NCI-H187 (cell line): Measurements from ENCODE around the gene GRPEL2.

Experiments used
- DNase-seq, 2 experiments: peaks; one replicate each; lab custom pipeline; 2025; lab: John Stamatoyannopoulos, UW

Gene GRPEL2

GRCh38 chr5:149319174-149319573 lies 26.1 kb upstream of the GRPEL2 start:
- no peak for DNase-seq

GRCh38 chr5:149320791-149321330 lies 24.4 kb upstream of the GRPEL2 start:
- DNase-seq, result peak; percentile 47 to 69

GRCh38 chr5:149322518-149322917 lies 22.8 kb upstream of the GRPEL2 start:
- no peak for DNase-seq

- no peak for DNase-seq
Observed at GRCh38 chr5:149323210-149323609, 22.1 kb upstream of the GRPEL2 start.

- DNase-seq, result no peak
Observed at GRCh38 chr5:149323621-149324205, 21.6 kb upstream of the GRPEL2 start.

GRCh38 chr5:149324641-149325040 lies 20.7 kb upstream of the GRPEL2 start:
- DNase-seq, result no peak

GRCh38 chr5:149325166-149325735 lies 20.0 kb upstream of the GRPEL2 start:
- no peak for DNase-seq

GRCh38 chr5:149325894-149326293 lies 19.4 kb upstream of the GRPEL2 start:
- DNase-seq, result no peak

GRCh38 chr5:149326611-149327010 lies 18.7 kb upstream of the GRPEL2 start:
- DNase-seq, result no peak

- no peak for DNase-seq
Observed at GRCh38 chr5:149328177-149328576, 17.1 kb upstream of the GRPEL2 start.

- DNase-seq, result no peak
Observed at GRCh38 chr5:149333711-149334443, 11.4 kb upstream of the GRPEL2 start.

GRCh38 chr5:149337736-149338135 lies 7.6 kb upstream of the GRPEL2 start:
- DNase-seq, result peak; percentile 42 to 45

- DNase-seq, result no peak
Observed at GRCh38 chr5:149338364-149338763, 6.9 kb upstream of the GRPEL2 start.

- DNase-seq, result no peak
Observed at GRCh38 chr5:149340920-149341319, 4.4 kb upstream of the GRPEL2 start.

- no peak for DNase-seq
Observed at GRCh38 chr5:149341876-149342275, 3.4 kb upstream of the GRPEL2 start.

GRCh38 chr5:149344151-149344550 lies 1.1 kb upstream of the GRPEL2 start:
- no peak for DNase-seq

- DNase-seq, result no peak
Observed at GRCh38 chr5:149345892-149346222, 558 bp downstream of the GRPEL2 start.

- no peak for DNase-seq
Observed at GRCh38 chr5:149348518-149348917, 3.2 kb downstream of the GRPEL2 start.

GRCh38 chr5:149349382-149349781 lies 4.1 kb downstream of the GRPEL2 start:
- DNase-seq, result no peak

- DNase-seq, result no peak
Observed at GRCh38 chr5:149352169-149352568, 6.9 kb downstream of the GRPEL2 start.

GRCh38 chr5:149353911-149354310 lies 8.6 kb downstream of the GRPEL2 start:
- no peak for DNase-seq

- no peak for DNase-seq
Observed at GRCh38 chr5:149355688-149356087, 10.4 kb downstream of the GRPEL2 start.

- no peak for DNase-seq
Observed at GRCh38 chr5:149356391-149356790, 11.1 kb downstream of the GRPEL2 start.
